ENCODE data around the gene LPXN.
A peak's percentile ranks its signal among the peaks of the same experiment; 100 is the strongest.

LPXN gene

GRCh38 chr11:58511636-58512035 is 64.0 kb downstream of the LPXN start:
- no peak for DNase-seq

GRCh38 chr11:58509748-58510147 is 65.9 kb downstream of the LPXN start:
- no peak for DNase-seq

GRCh38 chr11:58508814-58509213 is 66.8 kb downstream of the LPXN start:
- no peak for DNase-seq

GRCh38 chr11:58508005-58508404 is 67.7 kb downstream of the LPXN start, which contains the start of gene OR5B21:
Gene OR5B21, minus strand, starts transcription at chr11:58508105. Its CDS starts 0 bp downstream, at chr11:58508105.
- DNase-seq: no peak

DNA sequence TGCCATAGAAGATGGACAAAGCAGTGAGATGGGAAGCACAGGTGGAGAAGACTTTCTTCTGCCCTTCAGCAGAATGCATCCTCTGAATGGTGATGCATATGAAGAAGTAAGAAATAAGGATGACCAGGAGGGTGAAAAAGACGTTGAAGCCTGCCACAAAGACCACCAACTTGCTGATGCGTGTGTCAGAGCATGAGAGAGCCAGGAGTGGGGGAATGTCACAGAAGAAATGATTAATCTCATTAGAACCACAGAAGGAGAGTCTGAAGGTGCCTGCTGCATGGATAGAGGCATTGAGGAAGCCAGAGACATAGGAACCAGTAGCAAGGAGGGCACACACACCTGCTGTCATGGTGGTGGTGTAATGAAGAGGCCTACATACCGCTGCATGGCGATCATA is 68.3 kb downstream of the LPXN start:
- DNase-seq: no peak

GRCh38 chr11:58506935-58507334 is 68.7 kb downstream of the LPXN start:
- DNase-seq: no peak

DNA sequence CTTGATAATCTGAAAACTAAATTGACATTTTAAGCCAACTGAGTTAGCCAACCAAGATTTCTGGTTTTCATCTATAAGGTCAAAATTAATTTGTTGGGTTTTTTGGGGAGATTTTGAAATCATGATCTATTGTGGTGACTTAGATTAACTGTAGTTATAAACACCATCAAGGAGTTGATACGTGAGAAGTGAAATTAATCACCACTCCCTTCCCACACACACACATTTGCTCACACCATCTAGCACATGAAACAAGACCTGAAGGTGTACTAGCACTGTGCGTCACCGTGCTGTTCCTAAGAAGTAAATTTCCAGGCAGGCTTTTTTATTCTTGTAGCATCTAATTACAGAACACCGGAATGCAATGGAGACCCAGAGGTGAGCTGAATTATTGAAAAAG is 69.8 kb downstream of the LPXN start:
- no peak for DNase-seq

DNA sequence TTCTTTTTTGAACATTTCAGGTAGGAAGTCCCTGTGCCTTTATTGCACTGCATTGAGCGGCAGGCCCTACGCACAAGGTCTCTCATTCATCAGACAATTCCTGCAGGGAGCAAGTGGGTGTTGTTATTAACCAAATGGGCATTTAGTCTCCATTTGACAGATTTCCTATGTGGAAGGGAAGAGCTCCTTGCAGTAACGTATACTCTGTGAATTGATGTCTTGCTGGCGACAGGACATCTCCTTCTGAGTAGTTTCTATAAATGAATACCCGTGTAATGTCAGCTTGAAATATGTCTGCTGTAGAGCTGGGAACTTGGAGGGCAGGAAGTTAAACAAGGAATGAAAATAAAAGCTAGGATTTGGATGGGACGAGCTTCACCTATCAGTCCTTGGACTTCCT is 71.4 kb downstream of the LPXN start:
- no peak for DNase-seq

GRCh38 chr11:58503361-58503856 is 72.2 kb downstream of the LPXN start:
- no peak for DNase-seq

- DNase-seq: no peak
These were observed 73.7 kb downstream of the LPXN start for GRCh38 chr11:58502004-58502403.

DNA sequence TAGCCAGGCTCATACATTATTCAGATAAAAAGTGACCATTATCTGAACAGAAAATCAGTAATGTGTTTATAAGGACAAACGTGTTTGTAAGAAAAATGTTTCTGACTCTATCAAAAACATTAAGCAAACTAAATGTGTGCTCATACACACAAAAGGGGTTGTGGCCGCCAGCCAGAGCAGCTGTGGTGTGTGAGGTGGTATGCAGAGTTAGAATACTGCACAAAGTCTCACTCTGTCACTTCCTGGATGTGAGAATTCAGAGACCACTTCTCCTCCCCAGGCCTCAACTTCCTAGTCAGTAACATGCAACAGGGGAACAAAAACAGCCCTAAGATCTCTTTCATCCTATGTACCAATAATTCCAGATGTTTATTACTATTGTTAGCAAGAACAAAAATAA is 77.2 kb downstream of the LPXN start:
- DNase-seq: peak; percentile 29

GRCh38 chr11:58497951-58498350 is 77.7 kb downstream of the LPXN start:
- DNase-seq: no peak

DNA sequence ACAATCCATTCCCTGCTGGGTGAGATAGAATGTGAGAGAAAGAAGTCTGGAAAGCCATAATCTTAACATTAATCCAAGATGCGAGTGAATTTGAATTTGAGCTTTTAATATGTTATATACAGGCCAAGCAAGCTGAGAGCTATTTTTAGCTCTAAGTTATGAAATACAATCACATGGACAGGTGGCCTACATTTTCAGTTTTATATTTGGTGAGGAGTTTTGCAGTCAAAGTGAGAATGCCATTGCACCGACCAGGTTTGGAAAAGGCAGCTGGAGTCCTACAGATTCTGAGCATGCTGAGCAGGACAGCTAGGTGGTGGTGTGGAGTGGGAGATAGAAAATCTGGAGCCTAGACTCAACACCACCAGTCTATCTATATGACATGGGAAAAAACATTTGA is 79.8 kb downstream of the LPXN start:
- DNase-seq: no peak

GRCh38 chr11:58494101-58494500 is 81.6 kb downstream of the LPXN start:
- DNase-seq: no peak

DNA sequence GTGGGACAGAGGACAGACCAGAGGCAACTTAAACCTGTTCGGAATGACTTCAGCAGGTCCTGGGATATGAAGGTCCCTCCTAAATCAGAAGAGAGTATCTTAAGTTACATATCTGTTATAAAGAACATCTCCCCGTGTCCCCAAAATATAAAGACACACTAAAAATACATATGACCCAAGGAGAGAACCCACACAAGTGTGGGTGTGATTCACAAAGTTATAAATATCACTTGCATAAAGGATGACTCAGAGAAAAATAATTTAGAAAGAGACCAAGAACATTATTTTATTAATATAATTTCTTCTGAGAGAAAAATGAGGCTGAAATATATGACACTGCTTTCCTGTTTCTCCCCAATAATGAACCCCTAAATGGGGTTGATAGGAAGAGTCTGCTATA is 82.0 kb downstream of the LPXN start:
- no peak for DNase-seq

DNA sequence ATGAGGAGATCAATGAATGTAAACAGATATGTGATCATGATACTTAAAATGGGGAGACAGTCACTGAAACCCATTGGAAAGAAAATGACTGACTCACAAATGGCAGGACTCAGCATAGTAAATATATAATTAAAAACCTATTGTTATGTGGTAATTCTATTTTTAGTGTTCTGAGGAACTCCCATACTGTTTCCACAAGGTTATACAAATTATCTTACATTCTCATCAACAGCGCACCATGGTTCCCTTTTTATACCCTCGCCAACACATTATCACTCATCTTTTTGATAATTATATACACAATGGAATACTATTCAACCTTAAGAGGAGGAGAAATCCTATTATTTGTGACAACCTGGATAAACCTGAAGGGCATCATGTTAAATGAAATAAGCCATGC is 84.8 kb downstream of the LPXN start:
- no peak for DNase-seq

GRCh38 chr11:58487170-58487569 is 88.5 kb downstream of the LPXN start:
- no peak for DNase-seq

DNA sequence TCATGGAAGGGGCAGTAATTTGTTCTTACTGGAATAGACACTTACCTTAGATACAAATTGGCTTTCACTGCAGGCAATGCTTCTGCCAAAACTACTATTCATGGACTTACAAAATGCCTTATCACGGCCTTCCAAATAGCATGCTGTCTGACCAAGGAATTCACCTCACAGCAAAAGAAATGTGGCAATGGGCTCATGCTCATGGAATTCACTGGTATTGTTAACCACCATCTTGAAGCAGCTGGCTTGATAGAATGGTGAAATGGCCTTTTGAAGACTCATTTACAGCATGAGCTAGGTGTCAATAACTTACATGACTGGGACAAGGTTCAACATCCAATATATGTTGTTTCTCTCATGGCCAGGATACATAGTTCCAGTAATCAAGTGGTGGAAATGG is 89.7 kb downstream of the LPXN start:
- DNase-seq: no peak

Data from CD4-positive, alpha-beta T cell treated with Interleukin-6 for 4 hours (primary cell).